Posterior vena cava (tissue), 2 donors: ENCODE results near the gene PLD4. TPM values are rescaled to one million over a fixed set of nuclear protein-coding genes. Genes with fewer than 3 reads are reported as not detected.
"Not testable (repeated sequence)": the region's sequence is repeated elsewhere in the genome, so short reads cannot be mapped to it uniquely, and the experiment has no call there.

Experiments used
- DNase-seq: peaks from one replicate; pipeline ENCODE4 v3.0.0-alpha.2; 2020; ENCODE audit warnings: low spot score
- intact Hi-C, 2 donors: fragments of 100-400 bp; cut with DNase I; formaldehyde crosslinking; loops; one replicate each; pipeline versions ENCODE4 v1.14.1 to v1.14.2; 2022 to 2023
- total RNA-seq, 2 donors: library from RNA; stranded (reverse); fragmentation: NEBNext Ultra II Directional; extraction: Animal tissue kit (Norgen Biotek cat#: 25700); gene quantifications; one replicate each; pipeline ENCODE4 v1.2.1, GENCODE V29; 2021
- donor health status: DM: yes; HTN: yes; CAD: no.
- donor health status: DM: yes; HTN: yes; CAD: no.

Gene PLD4
- total RNA-seq, 2 donors from 2014 or later, result 0.24 TPM; not detected in 1

DNA sequence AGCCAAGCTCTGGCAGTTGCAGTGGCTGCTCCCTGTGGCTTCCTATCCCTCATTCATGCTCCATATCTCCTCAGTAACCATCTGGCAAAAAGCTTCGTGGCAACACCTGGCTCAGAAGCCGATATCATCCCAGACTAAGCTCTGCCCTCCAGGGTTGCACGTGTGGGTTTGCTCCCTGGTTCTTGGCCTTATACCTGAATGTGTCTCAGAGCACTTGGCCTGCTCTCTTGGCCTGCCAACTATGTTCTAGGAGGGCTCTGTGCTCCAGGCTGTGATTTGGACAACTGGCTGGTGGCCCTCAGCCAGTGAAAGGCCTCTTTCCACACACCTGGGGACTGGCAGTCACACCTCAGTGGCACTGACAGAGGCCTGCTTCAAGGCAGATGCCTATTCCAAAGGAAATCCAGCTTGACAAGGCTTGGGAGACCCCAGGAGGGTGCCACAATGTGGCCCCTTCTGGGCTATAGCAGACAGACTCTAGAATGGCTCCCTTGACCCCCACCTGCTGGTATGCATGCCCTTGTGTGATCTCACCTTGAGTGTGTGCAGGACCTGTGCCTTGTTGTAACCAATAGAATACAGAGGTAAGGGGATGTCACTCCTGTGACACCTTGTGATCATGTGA, 10.5 kb downstream of the PLD4 start:
- no peak for DNase-seq
- intact Hi-C loops, result no loop called here

DNA sequence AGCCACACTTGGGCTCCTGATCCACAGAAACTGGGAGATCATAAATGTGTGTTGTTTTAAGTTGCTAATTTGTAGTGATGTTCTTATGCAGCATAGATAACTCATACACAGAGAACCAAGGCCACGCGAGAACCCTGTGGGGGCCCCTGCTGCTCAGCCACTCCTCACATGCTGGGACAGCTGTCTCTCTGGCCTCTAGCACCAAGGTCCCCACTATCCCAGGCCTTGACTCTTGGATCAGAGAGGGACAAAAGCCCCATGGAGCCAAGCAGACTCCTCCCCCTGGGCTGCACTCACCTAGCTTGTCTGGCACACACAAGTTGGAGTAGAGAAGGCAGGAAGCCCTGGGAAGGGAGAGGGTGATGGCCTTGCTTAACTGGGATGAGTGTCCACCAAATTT, 11.3 kb downstream of the PLD4 start:
- DNase-seq, result no peak
- intact Hi-C loops, result no loop called here

DNA sequence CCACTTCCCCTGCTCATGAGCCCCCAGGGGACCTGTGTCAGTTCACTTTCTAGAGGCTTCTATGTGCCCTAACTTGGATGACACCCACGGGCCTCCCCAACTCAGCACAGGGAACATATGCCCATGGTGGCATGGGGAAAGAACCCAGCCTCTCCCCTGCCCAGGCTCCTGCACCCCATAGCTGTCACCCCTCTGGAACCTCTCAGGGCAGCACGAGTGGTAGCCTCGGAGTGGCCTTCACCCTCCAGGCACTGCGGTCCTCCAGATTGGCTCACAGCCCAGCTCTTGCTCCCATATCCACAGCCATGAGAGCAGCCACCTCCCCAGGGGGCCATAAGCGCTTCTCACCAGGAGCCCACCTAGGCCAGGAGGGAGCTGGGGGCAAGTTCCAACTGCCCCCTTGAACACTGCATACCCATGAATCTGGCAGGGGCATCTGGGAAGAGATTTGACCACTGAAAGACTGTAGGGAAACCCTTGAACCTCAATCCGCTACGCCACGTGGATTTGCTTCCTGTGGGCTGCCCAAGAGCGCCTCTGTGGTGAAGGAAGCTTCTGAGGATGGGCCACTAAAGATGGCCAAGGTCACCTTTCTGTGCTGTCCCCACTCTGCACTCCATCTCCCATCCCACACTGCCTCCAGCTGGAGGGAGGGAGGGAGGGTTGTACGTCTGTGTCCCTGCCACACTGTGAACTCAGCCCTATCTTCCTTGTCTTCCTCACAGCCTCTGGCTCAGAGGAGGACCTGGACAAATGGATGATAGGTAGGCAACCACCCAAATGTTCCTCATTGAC, 11.9 kb downstream of the PLD4 start:
- intact Hi-C loops, result no loop called here
- no peak for DNase-seq

DNA sequence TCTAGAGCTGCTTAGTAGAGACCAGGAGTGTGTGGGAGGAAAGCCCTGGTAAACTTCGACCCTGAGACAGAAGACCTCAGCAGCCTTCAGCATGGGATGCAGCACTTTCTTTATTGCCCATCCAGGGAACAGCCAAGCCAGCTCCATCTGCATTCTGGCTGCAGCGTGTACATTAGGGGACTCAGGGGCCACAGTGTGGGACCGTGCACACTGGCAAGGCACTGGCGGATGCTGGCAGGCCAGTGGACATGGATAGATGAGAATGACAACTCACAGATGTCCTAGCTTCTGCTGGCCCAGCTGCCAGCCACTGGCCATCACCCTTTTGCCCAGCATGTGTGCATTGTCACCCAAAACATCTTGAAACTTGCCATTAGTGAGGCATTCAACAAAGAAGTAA, 12.5 kb downstream of the PLD4 start:
- intact Hi-C loops, result no loop called here
- no peak for DNase-seq

DNA sequence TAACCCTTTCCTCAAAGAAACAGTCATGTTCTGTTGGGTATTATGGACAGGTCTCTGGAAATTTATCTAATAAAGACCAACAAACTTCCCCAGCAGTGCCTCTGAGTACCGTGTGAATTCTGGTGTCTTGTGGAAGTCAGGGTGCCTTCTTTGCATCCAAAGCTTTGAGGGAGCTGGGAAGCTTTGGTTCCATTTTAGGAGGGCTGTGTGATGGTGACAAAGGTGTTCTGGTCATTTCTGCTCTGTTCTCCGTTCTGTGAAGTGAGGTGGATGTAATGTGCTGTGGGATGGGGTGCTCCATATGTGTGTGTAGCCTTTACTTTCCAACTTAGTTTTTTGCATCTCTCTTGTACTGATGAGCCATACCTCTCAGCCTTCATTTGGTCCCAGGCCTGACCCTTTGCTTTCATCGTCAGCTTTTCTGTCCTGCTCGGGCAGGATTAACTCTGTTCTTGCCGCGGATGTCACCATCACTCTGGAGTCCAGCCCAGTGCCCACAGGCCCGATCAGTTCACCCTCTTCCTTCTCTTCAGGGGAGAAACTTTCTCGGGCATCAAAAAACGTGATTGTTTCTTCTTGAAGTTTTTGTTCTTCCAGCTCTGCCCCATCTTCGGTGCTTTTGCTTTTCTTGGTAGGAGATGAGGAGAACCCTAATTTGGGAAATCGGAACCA, 13.2 kb downstream of the PLD4 start:
- DNase-seq, result no peak
- intact Hi-C loops, result no loop called here

DNA sequence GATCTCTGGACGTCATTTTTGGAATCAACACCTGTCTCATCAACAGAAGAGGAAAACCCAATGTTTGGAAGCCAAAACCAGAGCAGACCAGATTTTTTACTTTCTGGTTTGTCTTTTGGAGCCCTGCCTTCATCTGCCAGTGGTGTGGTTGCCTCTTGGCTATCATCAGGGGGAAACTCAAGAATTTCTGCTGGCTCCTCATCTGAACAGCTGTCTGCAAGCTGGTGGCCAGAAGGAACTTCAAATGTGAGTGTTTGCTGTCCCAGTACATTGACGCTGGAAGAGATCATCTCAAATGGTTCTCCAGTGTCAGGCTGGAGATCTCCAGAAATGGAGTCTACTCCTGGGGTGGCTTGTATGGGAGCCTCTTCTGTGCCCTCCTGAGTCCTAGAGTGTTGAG, 13.8 kb downstream of the PLD4 start:
- intact Hi-C loops, result no loop called here
- DNase-seq, result peak; percentile 2

DNA sequence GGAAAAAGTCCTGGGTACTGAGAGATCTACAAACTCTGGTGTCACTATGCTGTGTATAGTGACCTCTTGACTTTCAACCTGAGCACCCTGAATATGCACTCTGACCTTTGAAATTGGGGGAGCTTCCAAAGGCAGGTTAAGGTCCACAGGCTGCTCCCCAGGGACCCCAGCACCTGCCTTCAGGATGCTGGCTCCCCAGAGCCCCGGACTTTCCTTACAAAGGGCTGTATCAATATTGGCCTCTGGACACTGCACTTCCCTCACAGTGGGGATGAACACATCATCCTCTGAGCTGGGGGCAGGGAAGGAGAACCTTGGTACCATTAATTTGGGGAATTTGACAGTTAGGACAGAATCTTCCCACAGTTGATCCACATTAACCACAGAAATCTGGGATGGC, 14.3 kb downstream of the PLD4 start:
- peak; percentile 18 for DNase-seq
- intact Hi-C loops, result no loop called here

DNA sequence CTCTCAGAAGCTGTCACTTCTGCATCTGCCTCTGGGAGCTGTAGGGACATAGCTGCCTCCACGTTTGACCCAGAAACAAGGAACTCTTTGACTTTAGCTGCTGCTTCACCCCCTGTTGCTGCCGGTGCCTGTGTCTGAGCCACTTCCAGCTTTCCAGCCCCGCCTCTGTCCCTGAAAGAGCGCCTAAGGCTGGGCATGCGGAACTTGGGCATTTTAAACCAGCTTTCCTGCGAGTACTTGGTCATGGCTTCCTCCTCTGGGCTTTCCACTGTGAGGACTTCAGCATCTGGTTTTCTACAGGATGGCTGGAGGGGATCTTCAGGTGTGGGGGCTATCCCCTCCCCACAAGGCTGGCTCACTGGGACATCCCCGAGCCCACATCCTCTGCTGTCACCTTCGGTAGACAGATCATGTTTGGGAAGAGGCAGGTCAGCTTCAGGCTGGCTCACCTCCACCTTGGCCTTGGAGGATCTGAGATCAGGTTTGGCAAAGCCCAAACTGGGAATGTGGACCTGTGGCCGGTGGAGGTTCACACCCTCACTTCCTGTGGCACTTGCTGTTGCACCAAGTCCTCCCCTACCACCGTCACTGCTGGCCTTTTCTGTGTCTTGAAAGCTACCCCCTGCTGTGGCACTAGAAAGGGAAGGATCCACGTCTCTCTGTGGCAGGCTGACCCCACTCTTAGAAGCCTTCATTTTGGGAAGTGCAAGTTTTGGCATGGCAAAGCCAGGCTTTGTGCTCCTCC, 15.2 kb downstream of the PLD4 start:
- intact Hi-C loops, result no loop called here
- peak; percentile 54 for DNase-seq

DNA sequence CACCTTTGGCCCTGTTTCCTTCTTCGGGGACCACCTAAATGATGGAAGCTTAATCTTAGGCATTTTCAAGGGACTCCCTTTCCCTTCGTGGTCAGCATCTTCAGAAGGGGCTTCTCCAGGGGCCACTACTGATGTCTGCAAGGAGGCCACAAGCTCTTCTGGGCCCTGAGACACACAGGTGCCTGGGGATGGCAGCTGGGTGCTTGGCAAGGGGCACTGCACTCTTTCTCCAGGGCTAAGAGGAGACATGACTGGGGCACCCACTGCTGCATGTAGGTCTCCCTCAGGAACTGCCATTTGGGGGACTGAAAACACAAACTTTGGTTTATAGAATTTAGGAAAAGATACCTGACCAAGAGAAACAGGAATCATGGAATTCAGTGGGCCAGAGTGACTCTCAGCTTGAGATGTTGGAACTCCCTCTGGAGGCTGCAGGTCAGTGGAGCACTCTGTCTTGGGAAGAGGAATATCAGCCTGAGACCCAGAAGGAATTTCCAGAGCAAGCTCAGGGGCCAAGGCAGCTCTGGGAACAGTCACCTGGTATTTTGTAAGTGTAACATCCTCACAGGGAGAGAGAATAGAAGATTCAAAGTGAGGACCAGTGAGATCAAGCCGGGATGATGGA, 16.0 kb downstream of the PLD4 start:
- intact Hi-C loops, result no loop called here
- peak; percentile 24 for DNase-seq

DNA sequence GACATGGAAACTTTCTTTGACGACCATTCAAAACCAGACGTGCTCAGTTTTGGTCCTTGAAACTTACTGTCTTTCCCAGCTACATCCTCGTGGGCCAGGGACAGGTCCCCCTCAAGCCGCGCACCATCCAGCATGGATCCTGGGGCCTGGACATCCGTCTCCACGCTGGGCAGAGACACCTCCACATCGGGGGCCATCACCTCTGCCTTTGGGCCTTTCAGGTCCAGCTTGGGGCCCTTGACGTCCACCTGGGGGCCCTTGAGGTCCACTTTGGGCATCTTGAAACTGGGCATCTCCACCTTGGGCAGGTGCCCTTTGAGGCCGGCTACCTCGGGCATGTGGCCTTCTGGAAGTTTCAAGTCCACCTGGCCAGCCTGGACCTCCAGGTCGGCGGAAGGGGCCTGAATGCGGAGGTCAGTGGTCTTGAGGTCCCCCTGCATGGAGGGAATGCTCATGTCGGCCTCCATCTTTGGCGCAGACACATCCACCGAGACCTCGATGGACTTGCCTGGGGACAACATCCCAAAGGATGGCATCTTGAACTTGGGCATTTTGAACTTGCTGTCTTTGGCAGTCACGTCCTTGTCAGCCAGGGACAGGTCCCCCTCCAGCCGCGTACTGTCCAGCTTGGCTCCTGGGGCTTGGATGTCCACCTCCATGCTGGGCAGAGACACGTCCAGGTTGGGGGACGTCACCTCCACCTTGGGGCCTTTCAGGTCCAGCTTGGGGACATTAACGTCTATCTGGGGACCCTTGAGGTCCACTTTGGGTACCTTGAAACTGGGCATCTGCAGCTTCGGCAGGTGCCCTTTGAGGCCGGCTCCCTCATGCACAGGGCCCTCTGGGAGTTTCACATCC, 17.1 kb downstream of the PLD4 start:
- intact Hi-C loops, result no loop called here
- DNase-seq, result peak; percentile 67

DNA sequence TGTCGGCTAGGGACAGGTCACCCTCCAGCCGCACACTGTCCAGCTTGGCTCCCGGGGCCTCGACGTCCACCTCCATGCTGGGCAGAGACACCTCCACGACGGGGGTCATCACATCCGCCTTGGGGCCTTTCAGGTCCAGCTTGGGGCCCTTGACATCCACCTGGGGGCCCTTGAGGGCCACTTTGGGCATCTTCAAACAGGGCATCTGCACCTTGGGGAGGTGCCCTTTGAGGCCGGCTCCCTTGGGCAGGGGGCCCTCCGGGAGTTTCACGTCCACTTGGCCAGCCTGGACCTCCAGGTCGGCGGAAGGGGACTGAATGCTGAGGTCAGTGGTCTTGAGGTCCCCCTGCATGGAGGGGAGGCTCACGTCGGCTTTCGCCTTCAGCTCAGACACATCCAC, 17.9 kb downstream of the PLD4 start:
- DNase-seq, result peak; percentile 61

DNA sequence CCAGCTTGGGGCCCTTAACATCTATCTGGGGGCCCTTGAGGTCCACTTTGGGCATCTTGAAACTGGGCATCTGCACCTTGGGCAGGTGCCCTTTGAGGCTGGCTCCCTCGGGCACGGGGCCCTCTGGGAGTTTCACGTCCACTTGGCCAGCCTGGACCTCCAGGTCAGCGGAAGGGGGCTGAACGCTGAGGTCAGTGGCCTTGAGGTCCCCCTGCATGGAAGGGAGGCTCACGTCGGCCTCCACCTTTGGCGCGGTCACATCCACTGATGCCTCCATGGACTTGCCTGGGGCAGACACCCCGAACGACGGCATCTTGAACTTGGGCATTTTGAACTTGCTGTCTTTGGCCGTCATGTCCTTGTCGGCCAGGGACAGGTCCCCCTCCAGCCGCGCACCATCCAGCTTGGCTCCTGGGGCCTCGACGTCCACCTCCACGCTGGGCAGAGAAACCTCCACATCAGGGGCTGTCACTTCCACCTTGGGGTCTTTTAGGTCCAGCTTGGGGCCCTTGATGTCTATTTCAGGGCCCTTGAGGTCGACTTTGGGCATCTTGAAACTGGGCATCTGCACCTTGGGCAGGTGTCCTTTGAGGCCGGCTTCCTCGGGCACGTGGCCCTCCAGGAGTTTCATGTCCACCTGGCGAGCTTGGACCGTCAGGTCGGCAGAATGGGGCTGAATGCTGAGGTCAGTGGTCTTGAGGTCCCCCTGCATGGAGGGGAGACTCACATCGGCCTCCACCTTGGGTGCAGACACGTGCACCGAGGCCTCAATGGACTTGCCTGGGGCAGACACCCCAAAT, 18.7 kb downstream of the PLD4 start:
- intact Hi-C loops, result not testable (repeated sequence)
- DNase-seq, result peak; percentile 55

More for the DNA sequence above, 17.9 kb downstream of the PLD4 start:
- intact Hi-C loops, result no loop called here

DNA sequence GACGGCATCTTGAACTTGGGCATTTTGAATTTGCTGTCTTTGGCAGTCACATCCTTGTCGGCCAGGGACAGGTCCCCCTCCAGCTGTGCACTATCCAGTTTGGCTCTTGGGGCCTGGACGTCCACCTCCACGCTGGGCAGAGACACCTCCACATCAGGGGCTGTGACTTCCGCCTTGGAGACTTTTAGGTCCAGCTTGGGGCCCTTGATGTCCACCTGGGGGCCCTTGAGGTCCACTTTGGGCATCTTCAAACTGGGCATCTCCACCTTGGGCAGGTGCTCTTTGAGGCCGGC, 19.3 kb downstream of the PLD4 start:
- intact Hi-C loops, DNase-seq: not testable (repeated sequence)

DNA sequence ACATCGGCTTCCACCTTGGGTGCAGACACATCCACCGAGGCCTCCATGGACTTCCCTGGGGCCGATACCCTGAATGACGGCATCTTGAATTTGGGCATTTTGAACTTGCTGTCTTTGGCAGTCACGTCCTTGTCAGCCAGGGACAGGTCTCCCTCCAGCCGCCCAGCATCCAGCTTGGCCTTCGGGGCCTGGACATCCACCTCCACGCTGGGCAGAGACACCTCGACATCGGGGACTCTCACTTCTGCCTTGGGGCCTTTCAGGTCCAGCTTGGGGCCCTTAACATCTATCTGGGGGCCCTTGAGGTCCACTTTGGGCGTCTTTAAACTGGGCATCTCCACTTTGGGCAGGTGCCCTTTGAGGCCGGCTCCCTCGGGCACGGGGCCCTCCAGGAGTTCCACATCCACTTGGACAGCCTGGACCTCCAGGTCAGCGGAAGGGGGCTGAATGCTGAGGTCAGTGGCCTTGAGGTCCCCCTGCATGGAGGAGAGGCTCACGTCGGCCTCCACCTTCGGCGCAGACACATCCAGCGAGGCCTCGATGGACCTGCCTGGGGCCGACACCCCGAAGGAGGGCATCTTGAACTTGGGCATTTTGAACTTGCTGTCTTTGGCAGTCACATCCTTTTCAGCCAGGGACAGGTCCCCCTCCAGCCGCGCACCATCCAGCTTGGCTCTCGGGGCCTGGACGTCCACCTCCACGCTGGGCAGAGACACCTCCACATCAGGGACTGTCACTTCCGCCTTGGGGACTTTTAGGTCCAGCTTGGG, 19.9 kb downstream of the PLD4 start:
- intact Hi-C loops, result not testable (repeated sequence)
- peak; percentile 59 for DNase-seq

DNA sequence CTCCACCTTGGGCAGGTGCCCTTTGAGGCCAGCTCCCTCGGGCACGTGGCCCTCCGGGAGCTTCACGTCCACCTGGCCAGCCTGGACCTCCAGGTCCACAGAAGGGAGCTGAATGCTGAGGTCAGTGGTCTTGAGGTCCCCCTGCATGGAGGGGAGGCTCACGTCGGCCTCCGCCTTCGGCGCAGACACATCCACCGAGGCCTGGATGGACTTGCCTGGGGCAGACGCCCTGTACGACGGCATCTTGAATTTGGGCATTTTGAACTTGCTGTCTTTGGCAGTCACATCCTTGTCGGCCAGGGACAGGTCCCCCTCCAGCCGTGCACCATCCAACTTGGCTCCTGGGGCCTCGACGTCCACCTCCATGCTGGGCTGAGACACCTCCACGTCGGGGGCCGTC, 20.6 kb downstream of the PLD4 start:
- DNase-seq, result peak; percentile 58
- intact Hi-C loops, result not testable (repeated sequence)

DNA sequence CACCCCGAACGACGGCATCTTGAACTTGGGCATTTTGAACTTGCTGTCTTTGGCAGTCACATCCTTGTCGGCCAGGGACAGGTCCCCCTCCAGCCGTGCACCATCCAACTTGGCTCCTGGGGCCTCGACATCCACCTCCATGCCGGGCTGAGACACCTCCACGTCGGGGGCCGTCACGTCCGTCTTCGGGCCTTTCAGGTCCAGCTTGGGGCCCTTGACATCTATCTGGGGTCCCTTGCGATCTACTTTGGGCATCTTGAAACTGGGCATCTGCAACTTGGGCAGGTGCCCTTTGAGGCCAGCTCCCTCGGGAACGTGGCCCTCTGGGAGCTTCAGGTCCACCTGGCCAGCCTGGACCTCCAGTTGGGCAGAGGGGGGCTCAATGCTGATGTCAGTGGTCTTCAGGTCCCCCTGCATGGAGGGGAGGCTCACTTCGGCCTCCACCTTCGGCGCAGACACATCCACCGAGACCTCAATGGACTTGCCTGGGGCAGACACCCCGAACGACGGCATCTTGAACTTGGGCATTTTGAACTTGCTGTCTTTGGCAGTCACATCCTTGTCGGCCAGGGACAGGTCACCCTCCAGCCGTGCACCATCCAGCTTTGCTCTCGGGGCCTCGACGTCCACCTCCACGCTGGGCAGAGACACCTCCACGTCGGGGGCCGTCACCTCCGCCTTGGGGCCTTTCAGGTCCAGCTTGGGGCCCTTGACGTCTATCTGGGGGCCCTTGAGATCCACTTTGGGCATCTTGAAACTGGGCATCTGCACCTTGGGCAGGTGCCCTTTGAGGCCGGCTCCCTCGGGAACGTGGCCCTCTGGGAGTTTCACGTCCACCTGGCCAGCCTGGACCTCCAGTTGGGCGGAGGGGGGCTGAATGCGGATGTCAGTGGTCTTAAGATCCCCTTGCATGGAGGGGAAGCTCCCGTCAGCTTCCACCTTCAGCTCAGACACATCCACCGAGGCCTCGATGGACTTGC, 21.6 kb downstream of the PLD4 start:
- intact Hi-C loops, result not testable (repeated sequence)
- DNase-seq, result peak; percentile 73
